ENCODE results near the gene USP21. TPM values are rescaled to one million over a fixed set of nuclear protein-coding genes. Genes with fewer than 3 reads are reported as not detected.

Gene USP21
- total RNA-seq, 6 experiments from 2014 or later = 6.9 to 11.1 (median 8.8) TPM

- Histone ChIP-seq H3K9me3 (no peaks in the 10 kb centered on the region), H3K4me1 (peaks cover 0 to 9% (median 0%) of the 10 kb centered on the region in 4 donors), H3K36me3 (no peaks in the 10 kb centered on the region), H3K27me3 (no peaks in the 10 kb centered on the region), H3K27ac (peak overlapping the region; percentile 24 to 75 (median 56)), H3K4me3 (no peak overlapping the region)
- WGBS (ENCODE audit: insufficient coverage, low coverage, low lambda C conversion rate, missing lambda C conversion rate) = 15% methylated on average over 3 of the region's 3 CpGs
- intact Hi-C loops (cut with DNase I) = no loop called here
- DNase-seq = peak; percentile 69 to 73 (median 70)
- TF ChIP-seq POLR2A (IDR thresholded peaks at IDR 0.05) = peak; percentile 20
- no peak for TF ChIP-seq CTCF (IDR thresholded peaks at IDR 0.05)
- peak; percentile 80 to 88 (median 82) for ATAC-seq
These were observed 26.0 kb downstream of the USP21 start for GRCh38 chr1:161185282-161185682.

- DNase-seq = peak in 2 of 3 donors; percentile 15 to 31
- no peaks in the 10 kb centered on the region for H3K36me3 ChIP-seq
- intact Hi-C loops (cut with DNase I) = no loop called here
- TF ChIP-seq CTCF (IDR thresholded peaks at IDR 0.05) (no peak), POLR2A (IDR thresholded peaks at IDR 0.05) (no peak)
- 28% methylated on average over 2 of the region's 2 CpGs for WGBS (ENCODE audit: insufficient coverage, low coverage, low lambda C conversion rate, missing lambda C conversion rate)
- no peak overlapping the region for H3K4me3 ChIP-seq
- no peaks in the 10 kb centered on the region for H3K9me3 ChIP-seq
- peak; percentile 17 to 47 (median 34) for ATAC-seq
- no peaks in the 10 kb centered on the region for H3K27me3 ChIP-seq
- H3K27ac ChIP-seq = peak overlapping the region; percentile 24 to 75 (median 56)
- H3K4me1 ChIP-seq = peaks cover 0 to 9% (median 0%) of the 10 kb centered on the region in 4 donors
These were observed 26.5 kb downstream of the USP21 start for GRCh38 chr1:161185732-161186311.

- no peaks in the 10 kb centered on the region for H3K36me3 ChIP-seq
- H3K9me3 ChIP-seq = no peaks in the 10 kb centered on the region
- 70% methylated on average over 3 of the region's 3 CpGs for WGBS (ENCODE audit: insufficient coverage, low coverage, low lambda C conversion rate, missing lambda C conversion rate)
- H3K4me3 ChIP-seq = no peak overlapping the region
- intact Hi-C loops (cut with DNase I) = no loop called here
- DNase-seq (peak in 2 of 3 donors; percentile 12 to 26), ATAC-seq (no peak)
- peaks cover 0 to 9% (median 0%) of the 10 kb centered on the region in 4 donors for H3K4me1 ChIP-seq
- no peak overlapping the region for H3K27ac ChIP-seq
- TF ChIP-seq CTCF (IDR thresholded peaks at IDR 0.05) = no peak
- TF ChIP-seq POLR2A (IDR thresholded peaks at IDR 0.05) = no peak
- H3K27me3 ChIP-seq = no peaks in the 10 kb centered on the region
These were observed 28.0 kb downstream of the USP21 start for GRCh38 chr1:161187311-161187710.

- ATAC-seq = no peak
- 70% methylated on average over 4 of the region's 6 CpGs for WGBS (ENCODE audit: insufficient coverage, low coverage, low lambda C conversion rate, missing lambda C conversion rate)
- no peaks in the 10 kb centered on the region for H3K36me3 ChIP-seq
- no peaks in the 10 kb centered on the region for H3K27me3 ChIP-seq
- no peaks in the 10 kb centered on the region for H3K9me3 ChIP-seq
- intact Hi-C loops (cut with DNase I) = no loop called here
- H3K4me3 ChIP-seq = no peak overlapping the region
- TF ChIP-seq CTCF (IDR thresholded peaks at IDR 0.05) (no peak), POLR2A (IDR thresholded peaks at IDR 0.05) (no peak)
- no peak overlapping the region for H3K27ac ChIP-seq
- no peak for DNase-seq
- H3K4me1 ChIP-seq = peaks cover 0 to 17% (median 7%) of the 10 kb centered on the region in 4 donors
These were observed 29.1 kb downstream of the USP21 start for GRCh38 chr1:161188381-161188780.
